Measurements from ENCODE around the gene CD28.

CD28 gene

GRCh38 chr2:203675086-203675485, 31.4 kb upstream of the CD28 start:
- peak; percentile 82 for DNase-seq (ENCODE audit: low read depth)
- no peak overlapping the region for H3K4me3 ChIP-seq (ENCODE audit: low read length)
- TF ChIP-seq, protein P1, sequence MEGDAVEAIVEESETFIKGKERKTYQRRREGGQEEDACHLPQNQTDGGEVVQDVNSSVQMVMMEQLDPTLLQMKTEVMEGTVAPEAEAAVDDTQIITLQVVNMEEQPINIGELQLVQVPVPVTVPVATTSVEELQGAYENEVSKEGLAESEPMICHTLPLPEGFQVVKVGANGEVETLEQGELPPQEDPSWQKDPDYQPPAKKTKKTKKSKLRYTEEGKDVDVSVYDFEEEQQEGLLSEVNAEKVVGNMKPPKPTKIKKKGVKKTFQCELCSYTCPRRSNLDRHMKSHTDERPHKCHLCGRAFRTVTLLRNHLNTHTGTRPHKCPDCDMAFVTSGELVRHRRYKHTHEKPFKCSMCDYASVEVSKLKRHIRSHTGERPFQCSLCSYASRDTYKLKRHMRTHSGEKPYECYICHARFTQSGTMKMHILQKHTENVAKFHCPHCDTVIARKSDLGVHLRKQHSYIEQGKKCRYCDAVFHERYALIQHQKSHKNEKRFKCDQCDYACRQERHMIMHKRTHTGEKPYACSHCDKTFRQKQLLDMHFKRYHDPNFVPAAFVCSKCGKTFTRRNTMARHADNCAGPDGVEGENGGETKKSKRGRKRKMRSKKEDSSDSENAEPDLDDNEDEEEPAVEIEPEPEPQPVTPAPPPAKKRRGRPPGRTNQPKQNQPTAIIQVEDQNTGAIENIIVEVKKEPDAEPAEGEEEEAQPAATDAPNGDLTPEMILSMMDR (IDR thresholded peaks at IDR 0.05; ENCODE audit: insufficient read depth, low read depth, low read length, missing control alignments): no peak

DNA sequence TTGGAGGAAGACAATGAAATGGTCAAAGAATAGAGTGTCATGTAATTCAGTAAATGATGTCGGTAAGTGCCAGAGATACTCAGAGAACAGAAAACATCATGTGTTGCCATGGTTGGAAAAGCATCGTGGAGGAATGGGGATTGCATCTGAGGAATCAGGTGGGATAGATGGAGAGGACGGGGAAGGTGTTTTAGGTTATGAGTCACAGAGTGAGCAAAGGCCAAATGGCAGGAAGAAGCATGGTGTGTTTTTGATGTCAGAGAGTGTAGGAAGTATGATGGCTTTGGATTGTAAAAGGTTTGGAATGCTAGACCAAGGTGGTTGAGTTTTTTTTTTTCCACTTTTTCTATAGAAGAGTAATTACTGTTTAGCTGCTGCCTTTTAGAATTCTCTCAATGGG, 27.5 kb upstream of the CD28 start:
- H3K4me3 ChIP-seq (ENCODE audit: low read length): no peak overlapping the region
- peak; percentile 48 for DNase-seq (ENCODE audit: low read depth)
- TF ChIP-seq, protein P1 (IDR thresholded peaks at IDR 0.05; ENCODE audit: insufficient read depth, low read depth, low read length, missing control alignments): no peak

DNA sequence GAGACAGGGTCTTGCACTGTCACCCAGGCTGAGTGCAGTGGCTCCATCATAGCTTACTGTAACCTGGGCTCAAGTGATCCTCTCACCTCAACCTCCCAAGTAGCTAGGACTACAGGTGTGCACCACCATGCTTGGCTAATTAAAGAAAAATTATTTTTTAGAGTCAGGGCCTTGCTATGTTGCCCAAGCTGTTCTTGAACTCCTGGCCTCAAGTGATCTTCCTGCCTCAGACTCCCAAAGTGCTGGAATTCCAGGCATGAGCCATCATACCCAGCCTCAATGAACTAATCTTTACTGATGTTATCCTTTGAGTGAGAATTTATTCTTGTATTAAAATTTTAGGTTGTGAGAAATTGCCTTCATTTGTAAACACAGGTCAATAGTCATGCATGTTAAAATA, 27.0 kb upstream of the CD28 start:
- TF ChIP-seq, protein P1 (IDR thresholded peaks at IDR 0.05; ENCODE audit: insufficient read depth, low read depth, low read length, missing control alignments): no peak
- DNase-seq (ENCODE audit: low read depth): no peak
- no peak overlapping the region for H3K4me3 ChIP-seq (ENCODE audit: low read length)

- peak; percentile 73 for DNase-seq (ENCODE audit: low read depth)
- no peak overlapping the region for H3K4me3 ChIP-seq (ENCODE audit: low read length)
- TF ChIP-seq, protein P1 (IDR thresholded peaks at IDR 0.05; ENCODE audit: insufficient read depth, low read depth, low read length, missing control alignments): no peak
Observed at GRCh38 chr2:203681978-203682377, 24.5 kb upstream of the CD28 start.

GRCh38 chr2:203682688-203683130, 23.7 kb upstream of the CD28 start:
- H3K4me3 ChIP-seq (ENCODE audit: low read length): no peak overlapping the region
- peak; percentile 88 for DNase-seq (ENCODE audit: low read depth)
- TF ChIP-seq, protein P1 (IDR thresholded peaks at IDR 0.05; ENCODE audit: insufficient read depth, low read depth, low read length, missing control alignments): no peak

DNA sequence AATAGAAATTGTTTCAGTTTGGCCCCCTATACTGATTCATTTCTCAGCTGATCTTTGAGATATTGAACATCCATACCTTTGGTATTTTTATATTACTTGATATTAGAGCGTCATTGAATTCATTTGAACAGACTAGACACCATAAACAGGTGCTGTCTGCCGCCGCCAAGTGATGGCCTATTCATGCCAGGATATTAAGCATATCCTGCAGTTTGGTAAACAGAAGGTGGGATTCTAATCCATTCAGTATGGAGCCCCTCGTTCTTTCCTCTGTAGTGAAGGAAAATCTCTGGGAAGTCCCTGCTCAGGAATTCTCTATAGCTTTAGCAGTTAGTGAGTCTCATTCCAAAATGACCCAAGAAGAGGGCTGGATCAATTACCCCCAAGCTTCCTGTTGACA, 23.0 kb upstream of the CD28 start:
- no peak overlapping the region for H3K4me3 ChIP-seq (ENCODE audit: low read length)
- TF ChIP-seq, protein P1 (IDR thresholded peaks at IDR 0.05; ENCODE audit: insufficient read depth, low read depth, low read length, missing control alignments): no peak
- no peak for DNase-seq (ENCODE audit: low read depth)

DNA sequence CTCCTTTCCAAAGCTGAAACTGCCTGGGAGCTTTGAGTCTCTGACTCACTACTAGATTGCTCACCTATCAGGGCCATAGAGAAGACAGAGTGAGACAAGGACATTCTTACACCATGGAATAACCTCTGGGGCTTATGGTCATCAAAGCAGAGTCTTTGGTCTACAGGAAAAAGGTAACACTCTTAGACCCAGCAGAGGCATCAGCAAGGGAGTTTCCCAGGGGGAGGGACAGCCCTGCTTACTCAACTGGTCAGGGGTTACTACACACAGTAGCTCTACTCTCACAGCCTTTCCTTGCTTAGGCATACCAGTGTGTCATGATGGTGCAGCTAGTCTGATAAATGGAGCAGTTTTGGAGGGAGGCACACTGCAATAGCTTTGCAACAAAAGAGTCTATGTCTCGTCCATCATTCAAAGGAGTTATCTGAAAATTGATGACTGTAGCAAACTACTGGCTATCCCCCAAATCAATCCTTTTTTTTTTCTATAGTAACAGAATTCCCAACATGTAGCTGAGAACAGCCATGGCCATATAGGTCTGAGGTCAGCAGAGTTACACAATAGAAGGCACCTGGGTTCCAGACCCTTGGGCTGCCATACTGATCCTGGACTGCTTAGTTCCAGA, 22.4 kb upstream of the CD28 start:
- TF ChIP-seq, protein P1 (IDR thresholded peaks at IDR 0.05; ENCODE audit: insufficient read depth, low read depth, low read length, missing control alignments): no peak
- DNase-seq (ENCODE audit: low read depth): peak; percentile 97
- no peak overlapping the region for H3K4me3 ChIP-seq (ENCODE audit: low read length)
